ENCODE measurements around the gene GBF1. TPM values are rescaled to one million over a fixed set of nuclear protein-coding genes. Genes with fewer than 3 reads are reported as not detected.
"Not testable (repeated sequence)": the region's sequence is repeated elsewhere in the genome, so short reads cannot be mapped to it uniquely, and the experiment has no call there.

GBF1 gene
- total RNA-seq, 2 donors from 2014 or later = 23.1 to 24.1 TPM

DNA sequence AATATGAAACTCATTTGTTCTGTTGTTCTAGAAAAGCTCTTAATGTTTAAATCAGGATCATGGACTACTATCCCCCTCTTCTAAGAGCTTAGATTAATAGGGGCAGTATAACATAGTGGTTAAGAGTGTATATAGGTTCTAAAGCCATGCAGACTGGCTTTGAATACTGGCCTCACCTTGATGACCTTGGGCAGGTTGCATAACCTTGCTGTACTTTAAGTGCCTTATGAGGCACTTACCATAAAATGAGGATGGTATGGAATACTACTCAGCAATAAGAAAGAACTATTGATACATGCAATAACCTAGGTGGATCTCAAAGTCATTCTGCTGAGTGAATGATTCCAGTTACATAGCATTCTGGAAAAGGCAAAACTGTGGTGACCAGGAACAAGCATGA is 53.6 kb downstream of the GBF1 start:
- Histone ChIP-seq H3K27ac (no peak overlapping the region), H3K4me3 (no peak overlapping the region), H3K9me3 (no peaks in the 10 kb centered on the region), H3K36me3 (replicated peaks in 1 of 2; ENCODE audit: insufficient read depth in 1 of 2, low read depth in 2 of 2) (no peaks in the 10 kb centered on the region), H3K27me3 (no peaks in the 10 kb centered on the region), H3K4me1 (peaks cover 9% of the 10 kb centered on the region)
- intact Hi-C loops (cut with DNase I) = no loop called here
- no peak for ATAC-seq
- no peak for DNase-seq
- TF ChIP-seq POLR2A (IDR thresholded peaks at IDR 0.05) = no peak
- TF ChIP-seq, protein P1, sequence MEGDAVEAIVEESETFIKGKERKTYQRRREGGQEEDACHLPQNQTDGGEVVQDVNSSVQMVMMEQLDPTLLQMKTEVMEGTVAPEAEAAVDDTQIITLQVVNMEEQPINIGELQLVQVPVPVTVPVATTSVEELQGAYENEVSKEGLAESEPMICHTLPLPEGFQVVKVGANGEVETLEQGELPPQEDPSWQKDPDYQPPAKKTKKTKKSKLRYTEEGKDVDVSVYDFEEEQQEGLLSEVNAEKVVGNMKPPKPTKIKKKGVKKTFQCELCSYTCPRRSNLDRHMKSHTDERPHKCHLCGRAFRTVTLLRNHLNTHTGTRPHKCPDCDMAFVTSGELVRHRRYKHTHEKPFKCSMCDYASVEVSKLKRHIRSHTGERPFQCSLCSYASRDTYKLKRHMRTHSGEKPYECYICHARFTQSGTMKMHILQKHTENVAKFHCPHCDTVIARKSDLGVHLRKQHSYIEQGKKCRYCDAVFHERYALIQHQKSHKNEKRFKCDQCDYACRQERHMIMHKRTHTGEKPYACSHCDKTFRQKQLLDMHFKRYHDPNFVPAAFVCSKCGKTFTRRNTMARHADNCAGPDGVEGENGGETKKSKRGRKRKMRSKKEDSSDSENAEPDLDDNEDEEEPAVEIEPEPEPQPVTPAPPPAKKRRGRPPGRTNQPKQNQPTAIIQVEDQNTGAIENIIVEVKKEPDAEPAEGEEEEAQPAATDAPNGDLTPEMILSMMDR (IDR thresholded peaks at IDR 0.05) = no peak

DNA sequence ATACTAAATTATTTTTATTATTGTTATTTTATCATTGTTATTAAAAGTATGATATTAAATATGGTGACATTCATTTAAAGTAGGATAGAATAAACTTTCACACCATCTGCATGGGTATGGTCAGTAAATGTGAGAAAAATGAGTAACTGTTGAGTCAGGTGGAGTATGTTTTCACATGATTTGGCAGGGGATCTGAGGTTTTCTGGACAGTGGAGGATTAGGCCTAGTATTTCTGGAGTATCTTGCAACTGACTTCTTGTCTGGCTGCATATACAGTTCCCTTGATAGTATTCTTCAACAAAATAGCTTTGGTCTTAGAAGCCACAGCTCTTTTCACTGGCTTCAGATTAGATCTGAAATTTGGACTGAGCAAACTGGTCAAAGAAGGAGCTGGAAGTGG is 54.5 kb downstream of the GBF1 start:
- intact Hi-C loops (cut with DNase I) = no loop called here
- ATAC-seq (no peak), DNase-seq (no peak)
- TF ChIP-seq POLR2A (IDR thresholded peaks at IDR 0.05) = no peak
- TF ChIP-seq, protein P1 (IDR thresholded peaks at IDR 0.05) = no peak
- Histone ChIP-seq H3K27me3 (no peaks in the 10 kb centered on the region), H3K4me1 (peaks cover 9% of the 10 kb centered on the region), H3K4me3 (no peak overlapping the region), H3K9me3 (no peaks in the 10 kb centered on the region), H3K36me3 (replicated peaks in 1 of 2; ENCODE audit: insufficient read depth in 1 of 2, low read depth in 2 of 2) (no peaks in the 10 kb centered on the region), H3K27ac (peak overlapping the region in 3 of 4 donors; percentile 25 to 35 (median 31))

DNA sequence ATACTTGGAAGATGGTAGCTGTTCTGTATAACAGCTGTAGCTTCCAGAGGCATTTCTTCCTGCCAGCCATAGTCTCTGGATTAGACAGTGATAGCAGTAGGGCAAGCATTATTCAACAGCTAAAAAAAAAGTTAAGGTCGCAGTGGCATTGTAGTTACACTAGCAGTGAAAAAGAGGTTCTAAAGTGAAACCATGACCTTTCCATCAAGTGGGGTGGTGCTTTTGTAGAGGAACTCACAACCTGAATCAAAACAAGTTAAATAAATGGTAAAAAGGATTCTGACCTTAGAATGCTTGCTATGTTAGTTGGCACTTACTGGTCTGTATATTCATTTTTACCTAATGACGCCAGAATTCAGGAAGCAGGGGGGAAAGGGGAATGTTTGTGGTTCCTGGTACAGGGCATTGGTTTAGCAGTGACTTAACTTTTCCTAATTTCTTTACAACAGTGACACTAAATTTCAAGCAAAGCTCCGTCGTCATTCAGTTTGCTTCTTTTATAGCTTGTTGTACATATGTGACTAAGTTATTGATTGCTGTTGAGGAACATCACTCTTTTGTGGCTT is 55.0 kb downstream of the GBF1 start:
- Histone ChIP-seq H3K27ac (peak overlapping the region in 3 of 4 donors; percentile 25 to 35 (median 31)), H3K4me1 (peaks cover 9% of the 10 kb centered on the region), H3K9me3 (no peaks in the 10 kb centered on the region), H3K4me3 (no peak overlapping the region), H3K36me3 (replicated peaks in 1 of 2; ENCODE audit: insufficient read depth in 1 of 2, low read depth in 2 of 2) (no peaks in the 10 kb centered on the region), H3K27me3 (no peaks in the 10 kb centered on the region)
- ATAC-seq (peak; percentile 35), DNase-seq (no peak)
- no peak for TF ChIP-seq POLR2A (IDR thresholded peaks at IDR 0.05)
- TF ChIP-seq, protein P1 (IDR thresholded peaks at IDR 0.05) = no peak
- intact Hi-C loops (cut with DNase I) = no loop called here
- WGBS, 2 donors = 50 to 67% methylated on average over 4 of the region's 4 CpGs

DNA sequence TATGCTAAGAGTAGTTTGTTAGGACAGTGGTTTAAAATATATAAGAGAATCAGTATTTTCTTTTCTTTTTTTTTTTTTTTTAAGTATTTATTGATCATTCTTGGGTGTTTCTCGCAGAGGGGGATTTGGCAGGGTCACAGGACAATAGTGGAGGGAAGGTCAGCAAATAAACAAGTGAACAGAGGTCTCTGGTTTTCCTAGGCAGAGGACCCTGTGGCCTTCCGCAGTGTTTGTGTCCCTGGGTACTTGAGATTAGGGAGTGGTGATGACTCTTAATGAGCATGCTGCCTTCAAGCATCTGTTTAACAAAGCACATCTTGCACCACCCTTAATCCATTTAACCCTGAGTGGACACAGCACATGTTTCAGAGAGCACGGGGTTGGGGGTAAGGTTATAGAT is 55.6 kb downstream of the GBF1 start:
- H3K27me3 ChIP-seq; DNase-seq; H3K9me3 ChIP-seq; ATAC-seq; H3K4me1 ChIP-seq; H3K36me3 ChIP-seq (replicated peaks in 1 of 2; ENCODE audit: insufficient read depth in 1 of 2, low read depth in 2 of 2); intact Hi-C loops (cut with DNase I); H3K4me3 ChIP-seq: not testable (repeated sequence)
- peak overlapping the region in 2 of 4 donors; percentile 25 to 35 for H3K27ac ChIP-seq
- 60 to 80% methylated on average over 2 to 3 of the region's 3 CpGs for WGBS, 2 donors

DNA sequence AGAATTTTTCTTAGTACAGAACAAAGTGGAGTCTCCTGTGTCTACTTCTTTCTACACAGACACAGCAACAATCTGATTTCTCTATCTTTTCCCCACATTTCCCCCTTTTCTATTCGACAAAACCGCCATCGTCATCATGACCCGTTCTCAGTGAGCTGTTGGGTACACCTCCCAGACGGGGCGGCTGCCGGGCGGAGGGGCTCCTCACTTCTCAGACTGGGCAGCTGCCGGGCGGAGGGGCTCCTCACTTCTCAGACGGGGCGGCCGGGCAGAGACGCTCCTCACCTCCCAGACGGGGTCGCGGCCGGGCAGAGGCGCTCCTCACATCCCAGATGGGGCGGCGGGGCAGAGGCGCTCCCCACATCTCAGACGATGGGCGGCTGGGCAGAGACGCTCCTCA is 56.0 kb downstream of the GBF1 start:
- intact Hi-C loops (cut with DNase I); H3K4me3 ChIP-seq; H3K27me3 ChIP-seq; H3K4me1 ChIP-seq; ATAC-seq; H3K27ac ChIP-seq; H3K9me3 ChIP-seq; DNase-seq; H3K36me3 ChIP-seq (replicated peaks in 1 of 2; ENCODE audit: insufficient read depth in 1 of 2, low read depth in 2 of 2): not testable (repeated sequence)
- WGBS, 2 donors = 80% methylated on average over 9 of the region's 25 CpGs; no CpG with 5 or more reads in 1 of the 2 donors

DNA sequence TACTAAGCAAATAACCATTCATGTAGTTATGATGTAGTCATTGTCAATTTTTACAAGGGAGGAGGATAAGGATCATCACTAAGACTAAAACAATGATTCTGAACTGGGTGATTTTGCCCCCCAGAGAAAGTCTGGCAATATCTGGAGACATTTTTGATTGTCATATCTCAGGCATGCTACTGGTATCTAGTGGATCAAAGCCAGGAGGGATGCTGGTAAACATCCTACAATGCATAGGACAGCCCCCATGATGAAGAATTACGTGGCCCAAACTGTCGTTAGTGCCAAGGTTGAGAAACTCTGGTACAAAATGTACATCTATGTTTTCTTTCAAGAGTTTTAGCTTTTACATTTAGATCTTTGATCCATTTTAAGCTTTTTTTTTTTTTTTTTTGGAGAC is 57.3 kb downstream of the GBF1 start:
- 90 to 96% methylated on average over 2 of the region's 2 CpGs for WGBS, 2 donors

More for the DNA sequence above, 57.3 kb downstream of the GBF1 start:
- TF ChIP-seq POLR2A (IDR thresholded peaks at IDR 0.05) = no peak
- TF ChIP-seq, protein P1 (IDR thresholded peaks at IDR 0.05) = no peak
- Histone ChIP-seq H3K27me3 (no peaks in the 10 kb centered on the region), H3K4me1 (peaks cover 9% of the 10 kb centered on the region), H3K9me3 (no peaks in the 10 kb centered on the region), H3K27ac (no peak overlapping the region), H3K4me3 (no peak overlapping the region), H3K36me3 (replicated peaks in 1 of 2; ENCODE audit: insufficient read depth in 1 of 2, low read depth in 2 of 2) (no peaks in the 10 kb centered on the region)
- ATAC-seq = no peak
- no peak for DNase-seq
- intact Hi-C loops (cut with DNase I) = no loop called here

Measured in body of pancreas (tissue), 4 donors.